NCI-H526 (cell line): Measurements from ENCODE around the gene CFAP46.
A peak's percentile ranks its signal among the peaks of the same experiment; 100 is the strongest.

Experiments used
- DNase-seq, 2 experiments: peaks; one replicate each; lab custom pipeline; 2025; lab: John Stamatoyannopoulos, UW

CFAP46 gene

GRCh38 chr10:132861884-132862461 is 80.4 kb downstream of the CFAP46 start:
- DNase-seq, result no peak

- DNase-seq, result no peak
Observed at GRCh38 chr10:132861116-132861691, 81.2 kb downstream of the CFAP46 start.

GRCh38 chr10:132860532-132860931 is 81.8 kb downstream of the CFAP46 start:
- no peak for DNase-seq

- DNase-seq, result no peak
Observed at GRCh38 chr10:132859084-132859855, 83.1 kb downstream of the CFAP46 start.

GRCh38 chr10:132858121-132859081 is 84.0 kb downstream of the CFAP46 start:
- DNase-seq, result no peak

- no peak for DNase-seq
Observed at GRCh38 chr10:132856869-132857524, 85.4 kb downstream of the CFAP46 start.

- DNase-seq, result no peak
Observed at GRCh38 chr10:132855889-132856288, 86.5 kb downstream of the CFAP46 start.

GRCh38 chr10:132851451-132851850 is 90.9 kb downstream of the CFAP46 start:
- peak in 1 of 2 experiments; percentile 43 for DNase-seq

GRCh38 chr10:132850896-132851295 is 91.5 kb downstream of the CFAP46 start:
- no peak for DNase-seq

GRCh38 chr10:132850246-132850645 is 92.1 kb downstream of the CFAP46 start:
- DNase-seq, result no peak

- no peak for DNase-seq
Observed at GRCh38 chr10:132849546-132850031, 92.8 kb downstream of the CFAP46 start.

- DNase-seq, result no peak
Observed at GRCh38 chr10:132848951-132849545, 93.3 kb downstream of the CFAP46 start.

- no peak for DNase-seq
Observed at GRCh38 chr10:132848291-132848701, 94.1 kb downstream of the CFAP46 start.

- DNase-seq, result no peak
Observed at GRCh38 chr10:132847856-132848255, 94.5 kb downstream of the CFAP46 start.

- no peak for DNase-seq
Observed at GRCh38 chr10:132847416-132847777, 95.0 kb downstream of the CFAP46 start.

- no peak for DNase-seq
Observed at GRCh38 chr10:132846631-132847415, 95.5 kb downstream of the CFAP46 start.

- DNase-seq, result no peak
Observed at GRCh38 chr10:132845780-132846595, 96.4 kb downstream of the CFAP46 start.

GRCh38 chr10:132845041-132845551 is 97.3 kb downstream of the CFAP46 start:
- no peak for DNase-seq
